Measurements from ENCODE around the gene OSBPL3. TPM values are rescaled to one million over a fixed set of nuclear protein-coding genes. Genes with fewer than 3 reads are reported as not detected.
A peak's percentile ranks its signal among the peaks of the same experiment; 100 is the strongest.
"Not testable (repeated sequence)": the region's sequence is repeated elsewhere in the genome, so short reads cannot be mapped to it uniquely, and the experiment has no call there.

The OSBPL3 gene
- total RNA-seq, 1 donor, result 30.8 TPM

DNA sequence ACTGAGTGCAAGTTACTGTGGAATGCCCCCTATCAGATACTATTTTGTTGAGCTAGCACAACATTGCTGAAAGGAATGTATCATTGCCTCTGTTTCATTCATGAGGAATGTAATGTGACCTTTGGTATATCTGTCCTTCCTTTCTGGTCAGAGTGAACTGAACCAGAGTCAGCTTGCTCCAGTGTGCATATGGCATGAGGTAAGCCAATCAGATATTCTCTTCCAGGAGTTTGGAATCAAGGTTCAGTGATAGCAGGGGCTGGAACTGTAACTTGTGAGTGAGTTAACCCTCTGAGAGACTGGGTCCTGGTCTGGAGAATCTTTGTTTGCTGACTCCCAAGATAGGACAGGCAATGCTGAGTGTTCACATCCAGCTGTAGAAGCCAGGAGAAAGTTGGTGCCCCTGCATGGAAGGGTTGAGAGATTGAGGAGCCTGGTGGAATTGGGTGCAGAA lies 45.3 kb upstream of the OSBPL3 start:
- H3K36me3 ChIP-seq (ENCODE audit: insufficient read depth, low read length), result no peaks in the 10 kb centered on the region
- peak; percentile 87 for DNase-seq (ENCODE audit: insufficient read length, low spot score, missing footprints)
- no peaks in the 10 kb centered on the region for H3K27me3 ChIP-seq (ENCODE audit: insufficient read depth, low read length)
- peak overlapping the region; percentile 86 for H3K27ac ChIP-seq (ENCODE audit: low read depth, low read length)
- no peaks in the 10 kb centered on the region for H4K20me1 ChIP-seq (ENCODE audit: insufficient read depth, low read length)
- no peak for TF ChIP-seq CTCF (IDR thresholded peaks at IDR 0.05; ENCODE audit: extremely low read depth, low read depth, low read length)
- H3K4me1 ChIP-seq (ENCODE audit: insufficient read depth, low read length), result peaks cover 33% of the 10 kb centered on the region
- H3K4me3 ChIP-seq (ENCODE audit: insufficient read depth, low read length), result peak overlapping the region; percentile 18
- H2AFZ ChIP-seq (ENCODE audit: low read length), result peak overlapping the region; percentile 71
- H3K9me3 ChIP-seq (ENCODE audit: low read depth, low read length), result no peaks in the 10 kb centered on the region
- H3K79me2 ChIP-seq (ENCODE audit: insufficient read depth, low read length), result no peaks in the 10 kb centered on the region
- peak overlapping the region; percentile 52 for H3K4me2 ChIP-seq (ENCODE audit: insufficient read depth, low read length)

- Histone ChIP-seq H3K27me3 (ENCODE audit: insufficient read depth, low read length) (no peaks in the 10 kb centered on the region), H3K9me3 (ENCODE audit: low read depth, low read length) (no peaks in the 10 kb centered on the region), H3K27ac (ENCODE audit: low read depth, low read length) (no peak overlapping the region), H4K20me1 (ENCODE audit: insufficient read depth, low read length) (no peaks in the 10 kb centered on the region), H3K4me1 (ENCODE audit: insufficient read depth, low read length) (peaks cover 32% of the 10 kb centered on the region), H3K4me2 (ENCODE audit: insufficient read depth, low read length) (no peak overlapping the region), H2AFZ (ENCODE audit: low read length) (no peak overlapping the region), H3K4me3 (ENCODE audit: insufficient read depth, low read length) (no peak overlapping the region), H3K36me3 (ENCODE audit: insufficient read depth, low read length) (no peaks in the 10 kb centered on the region), H3K79me2 (ENCODE audit: insufficient read depth, low read length) (no peaks in the 10 kb centered on the region)
- TF ChIP-seq CTCF (IDR thresholded peaks at IDR 0.05; ENCODE audit: extremely low read depth, low read depth, low read length), result no peak
- no peak for DNase-seq (ENCODE audit: insufficient read length, low spot score, missing footprints)
Observed at GRCh38 chr7:25024066-25024465, 44.1 kb upstream of the OSBPL3 start.

- not testable (repeated sequence) for H3K4me2 ChIP-seq (ENCODE audit: insufficient read depth, low read length); H3K27me3 ChIP-seq (ENCODE audit: insufficient read depth, low read length); H3K9me3 ChIP-seq (ENCODE audit: low read depth, low read length); DNase-seq (ENCODE audit: insufficient read length, low spot score, missing footprints); H3K27ac ChIP-seq (ENCODE audit: low read depth, low read length); H3K4me3 ChIP-seq (ENCODE audit: insufficient read depth, low read length); H3K79me2 ChIP-seq (ENCODE audit: insufficient read depth, low read length); H3K36me3 ChIP-seq (ENCODE audit: insufficient read depth, low read length); H4K20me1 ChIP-seq (ENCODE audit: insufficient read depth, low read length); H2AFZ ChIP-seq (ENCODE audit: low read length)
- peaks cover 13% of the 10 kb centered on the region for H3K4me1 ChIP-seq (ENCODE audit: insufficient read depth, low read length)
Observed at GRCh38 chr7:25017671-25018070, 37.7 kb upstream of the OSBPL3 start.

DNA sequence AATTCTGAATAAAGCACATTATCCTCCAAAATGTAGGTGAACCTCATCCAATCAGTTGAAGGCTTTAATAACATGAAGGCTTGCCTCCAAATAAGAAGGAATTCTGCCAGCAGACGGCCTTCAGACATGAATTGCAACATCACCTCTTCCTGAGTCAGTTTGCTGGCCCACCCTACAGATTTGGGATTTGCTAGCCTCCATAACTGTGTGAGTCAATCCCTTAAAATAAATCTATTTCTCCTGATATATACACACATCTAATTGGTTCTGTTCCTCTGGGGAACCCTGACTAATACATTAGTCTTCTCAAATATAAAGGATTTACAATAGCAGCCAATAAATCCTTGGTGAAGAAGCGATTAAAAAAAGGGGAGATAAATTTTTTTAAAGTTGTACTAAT lies 34.8 kb upstream of the OSBPL3 start:
- Histone ChIP-seq H3K36me3 (ENCODE audit: insufficient read depth, low read length) (no peaks in the 10 kb centered on the region), H3K4me3 (ENCODE audit: insufficient read depth, low read length) (no peak overlapping the region), H3K4me1 (ENCODE audit: insufficient read depth, low read length) (peaks cover 23% of the 10 kb centered on the region), H3K4me2 (ENCODE audit: insufficient read depth, low read length) (peak overlapping the region; percentile 11), H3K27me3 (ENCODE audit: insufficient read depth, low read length) (no peaks in the 10 kb centered on the region), H3K9me3 (ENCODE audit: low read depth, low read length) (no peaks in the 10 kb centered on the region), H3K79me2 (ENCODE audit: insufficient read depth, low read length) (no peaks in the 10 kb centered on the region), H4K20me1 (ENCODE audit: insufficient read depth, low read length) (no peaks in the 10 kb centered on the region), H2AFZ (ENCODE audit: low read length) (no peak overlapping the region), H3K27ac (ENCODE audit: low read depth, low read length) (peak overlapping the region; percentile 48)
- DNase-seq (ENCODE audit: insufficient read length, low spot score, missing footprints), result peak; percentile 57
- TF ChIP-seq CTCF (IDR thresholded peaks at IDR 0.05; ENCODE audit: extremely low read depth, low read depth, low read length), result no peak

DNA sequence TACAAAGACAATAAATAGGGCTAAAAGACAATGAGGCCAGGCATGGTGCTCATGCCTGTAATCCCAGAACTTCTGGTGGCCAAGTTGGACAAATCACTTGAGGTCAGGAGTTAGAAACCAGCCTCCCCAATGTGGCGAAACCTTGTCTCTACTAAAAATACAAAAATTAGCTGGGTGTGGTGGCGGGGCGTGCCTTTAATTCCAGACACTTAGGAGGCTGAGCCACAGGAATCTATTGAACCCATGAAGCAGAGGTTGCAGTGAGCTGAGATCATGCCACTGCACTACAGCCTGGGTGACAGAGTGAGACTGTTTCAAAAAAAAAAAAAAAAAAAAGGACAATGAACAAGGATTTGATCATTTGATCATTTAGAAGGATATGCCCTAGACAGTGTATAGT lies 32.7 kb upstream of the OSBPL3 start:
- DNase-seq (ENCODE audit: insufficient read length, low spot score, missing footprints); H2AFZ ChIP-seq (ENCODE audit: low read length); H4K20me1 ChIP-seq (ENCODE audit: insufficient read depth, low read length); H3K9me3 ChIP-seq (ENCODE audit: low read depth, low read length); H3K36me3 ChIP-seq (ENCODE audit: insufficient read depth, low read length); H3K27me3 ChIP-seq (ENCODE audit: insufficient read depth, low read length); H3K79me2 ChIP-seq (ENCODE audit: insufficient read depth, low read length); H3K4me3 ChIP-seq (ENCODE audit: insufficient read depth, low read length); H3K4me2 ChIP-seq (ENCODE audit: insufficient read depth, low read length): not testable (repeated sequence)
- peak overlapping the region; percentile 34 for H3K27ac ChIP-seq (ENCODE audit: low read depth, low read length)
- H3K4me1 ChIP-seq (ENCODE audit: insufficient read depth, low read length), result peaks cover 30% of the 10 kb centered on the region
